HUDEP-2 (cell line): Measurements from ENCODE around the gene GALNT3.

Source experiments
- DNase-seq, 76 experiments: peaks; one replicate each; lab custom pipeline; 2025; ENCODE audit not compliant: unreplicated experiment in 76 of 76; lab: John Stamatoyannopoulos, UW

Gene GALNT3

GRCh38 chr2:165746501-165746900 lies 47.5 kb downstream of the GALNT3 start:
- DNase-seq: no peak

- no peak for DNase-seq
These were observed 48.1 kb downstream of the GALNT3 start for GRCh38 chr2:165745916-165746315.

GRCh38 chr2:165743442-165743841 lies 50.6 kb downstream of the GALNT3 start:
- no peak for DNase-seq

- no peak for DNase-seq
These were observed 68.6 kb downstream of the GALNT3 start for GRCh38 chr2:165725421-165725820.

DNA sequence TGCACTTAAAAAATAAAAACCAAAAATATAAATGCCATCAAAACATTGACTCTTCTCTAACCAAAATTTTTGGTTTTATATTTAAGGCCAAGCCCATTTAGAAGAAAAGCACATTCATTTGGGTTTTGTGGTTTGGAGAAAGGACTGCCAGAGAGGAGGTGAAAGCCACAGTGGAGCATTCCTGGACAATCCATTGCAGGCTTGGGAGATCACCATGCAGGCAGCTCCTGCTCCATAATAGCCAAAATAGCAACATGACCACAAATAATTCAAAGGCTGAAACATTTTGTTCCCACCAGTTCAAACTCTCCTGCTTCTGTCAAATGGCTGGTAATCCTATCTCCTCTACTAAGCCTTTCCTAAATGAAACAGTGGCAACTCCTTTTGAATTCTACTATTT lies 73.5 kb downstream of the GALNT3 start:
- no peak for DNase-seq

DNA sequence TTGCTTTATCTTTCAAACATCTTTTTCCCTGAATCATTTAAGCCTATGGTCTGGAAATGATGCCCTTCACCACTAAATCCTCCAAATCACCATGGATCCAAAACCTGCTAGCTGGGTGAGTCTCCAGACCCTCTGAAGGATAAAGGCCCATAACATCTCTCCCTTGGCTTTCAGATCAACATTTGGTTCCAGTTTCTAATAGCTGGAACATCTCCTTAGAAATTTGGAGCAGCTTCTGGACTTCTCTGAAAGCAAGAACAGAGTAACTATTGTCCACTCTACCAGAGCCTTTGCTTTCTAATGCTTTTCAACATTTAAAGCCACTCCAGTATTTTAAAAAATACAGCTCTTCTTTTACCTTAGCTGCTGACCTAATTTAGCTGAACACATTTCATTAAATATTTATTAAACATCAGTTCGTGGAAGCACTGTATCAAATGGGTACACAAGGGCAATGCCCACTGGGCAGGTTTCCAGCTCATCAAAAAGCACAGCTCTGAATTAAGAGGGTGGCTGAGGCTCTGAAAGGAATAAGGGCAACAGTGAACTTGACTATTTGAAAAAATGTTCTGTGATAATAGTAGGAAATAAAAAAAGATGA lies 75.3 kb downstream of the GALNT3 start:
- DNase-seq: no peak

DNA sequence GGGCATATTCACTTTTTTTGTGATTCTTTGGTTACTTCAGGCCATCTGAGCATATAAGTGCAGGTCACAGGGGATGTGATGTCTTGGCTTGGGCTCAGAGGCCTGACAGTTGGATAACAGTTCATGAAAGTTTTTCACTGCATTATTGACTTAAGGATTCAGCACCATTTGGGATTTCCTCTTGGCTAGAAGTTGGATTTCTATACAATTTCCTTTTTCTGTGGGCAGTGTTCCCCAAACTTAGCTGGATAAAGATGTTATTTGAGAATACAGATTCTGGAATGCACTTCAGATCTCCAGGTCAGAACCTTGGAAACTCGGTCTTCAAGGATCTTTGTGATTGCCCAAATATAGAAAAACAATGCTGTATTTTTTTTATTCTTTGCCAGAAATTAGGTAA lies 78.0 kb downstream of the GALNT3 start:
- no peak for DNase-seq

- DNase-seq: no peak
These were observed 87.0 kb downstream of the GALNT3 start for GRCh38 chr2:165706960-165707487.

GRCh38 chr2:165701147-165701546 lies 92.9 kb downstream of the GALNT3 start:
- no peak for DNase-seq

DNA sequence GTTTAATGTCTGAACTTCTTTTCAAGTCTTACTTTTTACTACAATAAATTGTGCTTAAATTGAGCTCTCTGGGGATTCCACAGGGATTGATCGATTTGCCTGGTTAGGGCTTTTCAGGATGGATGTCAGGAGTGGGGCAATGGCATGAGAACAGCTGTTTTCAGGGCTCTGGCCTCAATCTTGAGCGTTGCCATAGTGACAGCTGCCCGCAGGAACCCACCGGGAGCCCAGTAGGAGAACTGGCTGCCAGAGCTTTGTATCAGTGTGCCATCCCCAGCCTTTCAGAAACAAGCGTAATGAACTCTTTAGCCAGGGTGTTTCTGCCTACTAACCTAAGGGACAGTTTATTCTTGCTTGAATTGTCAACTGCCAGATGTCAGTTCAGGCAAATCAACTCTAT lies 93.5 kb downstream of the GALNT3 start:
- DNase-seq: no peak

GRCh38 chr2:165699946-165700345 lies 94.1 kb downstream of the GALNT3 start:
- DNase-seq: no peak

DNA sequence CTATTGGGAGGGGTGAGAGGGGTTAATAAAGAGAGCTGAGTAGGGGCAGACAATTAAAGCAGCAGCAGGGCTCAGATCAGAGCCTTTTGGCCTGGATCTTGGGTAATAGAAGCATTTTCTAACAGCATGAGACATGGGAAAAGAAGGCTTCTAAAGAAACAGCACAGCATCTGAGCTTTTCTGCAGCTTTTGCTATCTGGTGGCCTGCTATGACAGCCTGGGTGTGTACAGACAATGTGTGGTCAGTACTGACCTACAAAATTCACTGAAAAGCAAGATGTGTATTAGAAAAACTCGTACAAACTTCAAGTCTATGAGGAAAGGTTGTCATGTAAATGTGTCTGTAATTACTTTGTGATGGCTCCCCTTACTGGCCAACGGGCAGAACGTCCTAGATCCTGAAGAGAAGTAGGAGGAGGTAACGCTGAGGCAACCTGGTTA lies 95.6 kb downstream of the GALNT3 start:
- DNase-seq: peak in 8 of 76 experiments; percentile 0 to 15 (median 6)

DNA sequence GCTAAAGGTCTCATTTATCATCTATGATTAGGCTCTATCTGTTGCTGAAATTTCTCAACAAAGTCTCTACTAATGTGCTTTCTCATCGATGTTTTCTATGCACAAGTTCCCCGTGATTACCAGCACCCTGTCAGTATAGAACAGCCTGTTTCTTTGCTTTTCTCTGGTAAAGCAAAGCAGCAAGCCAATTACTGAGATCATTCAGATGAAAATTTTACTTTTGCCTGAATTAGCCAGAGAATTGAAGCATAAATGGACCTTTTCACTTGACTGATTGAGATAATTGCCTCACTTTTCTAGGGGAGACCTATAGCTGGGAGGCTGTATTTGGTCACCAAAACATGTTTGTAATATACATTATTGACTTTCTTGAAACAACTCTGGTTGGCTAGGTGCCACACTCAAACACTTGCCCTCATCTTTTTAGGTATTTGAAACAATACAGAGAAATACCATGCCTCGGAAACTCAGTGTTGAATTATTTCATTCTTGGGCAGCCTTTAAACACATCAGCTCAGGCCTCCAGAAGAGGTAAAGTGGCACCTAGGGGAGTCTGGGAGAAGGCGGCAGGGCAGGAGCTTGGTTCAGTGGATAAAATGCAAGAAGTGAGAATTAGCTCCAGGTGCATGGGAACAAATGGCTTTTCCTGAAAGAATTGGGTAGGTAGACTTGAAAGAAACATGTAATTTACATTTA lies 96.2 kb downstream of the GALNT3 start:
- no peak for DNase-seq
